GM21786 (cell line): ENCODE measurements around the gene NME7.

ENCODE experiments used
- ATAC-seq: cut with Tn5 transposase; IDR thresholded peaks from one replicate; pipeline ENCODE4 v1.9.1; 2021; ENCODE audit not compliant: unreplicated experiment

NME7 gene

GRCh38 chr1:169087876-169088275, 279.7 kb downstream of the NME7 start:
- no peak for ATAC-seq

- no peak for ATAC-seq
Observed at GRCh38 chr1:169086603-169087455, 280.8 kb downstream of the NME7 start.

GRCh38 chr1:169085911-169086310, 281.7 kb downstream of the NME7 start:
- no peak for ATAC-seq
